Measurements from ENCODE around the gene BMF. TPM values are rescaled to one million over a fixed set of nuclear protein-coding genes. Genes with fewer than 3 reads are reported as not detected.
"Not testable (repeated sequence)": the region's sequence is repeated elsewhere in the genome, so short reads cannot be mapped to it uniquely, and the experiment has no call there.

Gene BMF
- total RNA-seq, 1 experiment from 2014 or later: 81.5 TPM

- Mint-ChIP-seq H3K4me3 (ENCODE audit: unreplicated experiment) (no peak overlapping the region), H3K4me1 (ENCODE audit: low read depth, unreplicated experiment) (no peaks in the 10 kb centered on the region), H3K27ac (ENCODE audit: unreplicated experiment) (no peak overlapping the region), H3K36me3 (ENCODE audit: insufficient read depth, unreplicated experiment) (no peaks in the 10 kb centered on the region), H3K27me3 (ENCODE audit: insufficient read depth, unreplicated experiment) (no peaks in the 10 kb centered on the region), H3K9me3 (ENCODE audit: unreplicated experiment) (no peaks in the 10 kb centered on the region)
- ChIA-PET POLR2A (interaction anchor here (0.6 kb wide), 1 partner anchor 557 kb away, joined by 5 read pairs; the partner anchor contains the start of gene THBS1), CTCF (no interaction called here)
- no peaks in the 10 kb centered on the region for H3K9me3 ChIP-seq
- intact Hi-C loops (cut with micrococcal nuclease; ENCODE audit: unreplicated experiment): no loop called here
- BruUV-seq (replicated peaks): no TSS peak
- H3K36me3 ChIP-seq (ENCODE audit: control insufficient read depth, insufficient read depth, low read length): no peaks in the 10 kb centered on the region
- no peaks in the 10 kb centered on the region for H3K4me1 ChIP-seq
- no peak for TF ChIP-seq CTCF (IDR thresholded peaks at IDR 0.05; ENCODE audit: insufficient read depth in 1 of 2, low read depth in 1 of 2, low read length in 1 of 2, severe bottlenecking in 1 of 2, unreplicated experiment in 1 of 2)
- no peaks in the 10 kb centered on the region for H3K27me3 ChIP-seq (replicated peaks; ENCODE audit: control insufficient read depth, insufficient read depth, low read length)
- DNase-seq: no peak
- H3K4me3 ChIP-seq (ENCODE audit: low read depth, low read length): no peak overlapping the region
These were observed 28.9 kb upstream of the BMF start for GRCh38 chr15:40137303-40138200.

GRCh38 chr15:40136470-40137302 is 28.0 kb upstream of the BMF start:
- Mint-ChIP-seq H3K9me3 (ENCODE audit: unreplicated experiment) (no peaks in the 10 kb centered on the region), H3K27me3 (ENCODE audit: insufficient read depth, unreplicated experiment) (no peaks in the 10 kb centered on the region), H3K27ac (ENCODE audit: unreplicated experiment) (no peak overlapping the region), H3K36me3 (ENCODE audit: insufficient read depth, unreplicated experiment) (no peaks in the 10 kb centered on the region), H3K4me1 (ENCODE audit: low read depth, unreplicated experiment) (no peaks in the 10 kb centered on the region), H3K4me3 (ENCODE audit: unreplicated experiment) (no peak overlapping the region)
- no peaks in the 10 kb centered on the region for H3K9me3 ChIP-seq
- POLR2A ChIA-PET: no interaction called here
- no peak for TF ChIP-seq CTCF (IDR thresholded peaks at IDR 0.05; ENCODE audit: insufficient read depth in 1 of 2, low read depth in 1 of 2, low read length in 1 of 2, severe bottlenecking in 1 of 2, unreplicated experiment in 1 of 2)
- BruUV-seq (replicated peaks): no TSS peak
- H3K27me3 ChIP-seq (replicated peaks; ENCODE audit: control insufficient read depth, insufficient read depth, low read length): no peaks in the 10 kb centered on the region
- intact Hi-C loops (cut with micrococcal nuclease; ENCODE audit: unreplicated experiment): no loop called here
- no peaks in the 10 kb centered on the region for H3K4me1 ChIP-seq
- H3K36me3 ChIP-seq (ENCODE audit: control insufficient read depth, insufficient read depth, low read length): no peaks in the 10 kb centered on the region
- no peak overlapping the region for H3K4me3 ChIP-seq (ENCODE audit: low read depth, low read length)
- CTCF ChIA-PET: no interaction called here
- no peak for DNase-seq

- H3K4me3 Mint-ChIP-seq (ENCODE audit: unreplicated experiment); DNase-seq; POLR2A ChIA-PET; intact Hi-C loops (cut with micrococcal nuclease; ENCODE audit: unreplicated experiment); H3K4me1 Mint-ChIP-seq (ENCODE audit: low read depth, unreplicated experiment); H3K36me3 Mint-ChIP-seq (ENCODE audit: insufficient read depth, unreplicated experiment); H3K4me1 ChIP-seq; BruUV-seq (replicated peaks); H3K4me3 ChIP-seq (ENCODE audit: low read depth, low read length); H3K27me3 ChIP-seq (replicated peaks; ENCODE audit: control insufficient read depth, insufficient read depth, low read length); H3K27ac Mint-ChIP-seq (ENCODE audit: unreplicated experiment); H3K9me3 Mint-ChIP-seq (ENCODE audit: unreplicated experiment); H3K9me3 ChIP-seq; CTCF ChIA-PET; H3K27me3 Mint-ChIP-seq (ENCODE audit: insufficient read depth, unreplicated experiment); H3K36me3 ChIP-seq (ENCODE audit: control insufficient read depth, insufficient read depth, low read length): not testable (repeated sequence)
These were observed 27.3 kb upstream of the BMF start for GRCh38 chr15:40135846-40136450.

All from Caco-2 (cell line).